HG03045 (cell line): ENCODE measurements around the gene RARRES2.

Experiments used
- ATAC-seq: cut with Tn5 transposase; IDR thresholded peaks from one replicate; pipeline ENCODE4 v1.9.1; 2021; ENCODE audit warnings: mild to moderate bottlenecking, moderate library complexity; ENCODE audit not compliant: unreplicated experiment

The RARRES2 gene

DNA sequence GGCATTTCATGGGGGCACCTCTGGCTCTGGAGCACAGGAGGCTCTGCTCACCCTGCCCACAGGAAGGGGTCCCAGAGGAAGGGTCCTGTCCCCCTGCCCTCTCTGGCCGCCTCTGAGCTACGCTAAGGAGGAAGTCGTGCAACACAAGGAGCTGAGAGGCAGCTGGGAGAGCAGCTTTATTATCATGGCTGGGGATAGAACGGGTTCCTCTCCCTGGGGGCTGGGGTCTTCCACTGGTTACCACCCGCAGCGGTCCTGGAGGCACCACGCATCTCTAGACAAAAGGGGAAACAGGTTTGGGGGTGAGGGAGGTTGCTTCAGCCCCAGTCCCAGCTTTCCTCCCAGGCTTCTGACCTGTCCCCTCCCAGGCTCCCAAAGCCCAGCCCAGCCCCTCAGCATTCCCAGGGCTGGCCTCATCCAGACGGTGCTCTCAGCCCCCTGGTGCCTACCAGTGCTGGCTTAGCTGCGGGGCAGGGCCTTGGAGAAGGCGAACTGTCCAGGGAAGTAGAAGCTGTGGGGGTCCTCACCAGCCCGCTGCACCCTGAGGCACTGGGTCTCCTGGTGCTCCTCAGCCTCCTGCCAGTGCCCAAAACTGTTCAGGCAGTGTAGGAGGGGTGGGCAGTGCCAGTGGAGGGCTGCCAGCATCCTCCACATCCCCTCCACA, 3.1 kb downstream of the RARRES2 start:
- no peak for ATAC-seq

DNA sequence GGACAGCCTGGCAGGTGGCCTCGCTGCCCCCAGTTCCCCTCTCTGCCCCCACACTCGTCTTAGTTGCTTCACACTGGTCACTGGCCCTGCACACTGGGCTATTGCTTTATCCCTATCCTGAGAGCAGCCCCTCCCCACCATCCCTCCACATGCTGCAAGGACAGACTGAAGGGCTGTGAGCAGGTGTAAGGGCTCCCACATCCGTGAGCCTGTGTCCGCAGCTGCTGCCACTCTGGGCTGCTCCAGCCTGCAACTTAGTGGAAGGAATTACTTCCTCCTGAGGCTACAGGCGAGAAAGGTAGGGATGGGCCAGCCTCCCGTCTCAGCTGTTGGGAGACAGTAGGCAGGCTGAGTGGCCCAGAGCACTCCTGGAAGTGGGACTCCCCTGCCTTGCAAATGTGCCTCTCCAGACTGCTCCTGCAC, 3.8 kb downstream of the RARRES2 start:
- no peak for ATAC-seq

DNA sequence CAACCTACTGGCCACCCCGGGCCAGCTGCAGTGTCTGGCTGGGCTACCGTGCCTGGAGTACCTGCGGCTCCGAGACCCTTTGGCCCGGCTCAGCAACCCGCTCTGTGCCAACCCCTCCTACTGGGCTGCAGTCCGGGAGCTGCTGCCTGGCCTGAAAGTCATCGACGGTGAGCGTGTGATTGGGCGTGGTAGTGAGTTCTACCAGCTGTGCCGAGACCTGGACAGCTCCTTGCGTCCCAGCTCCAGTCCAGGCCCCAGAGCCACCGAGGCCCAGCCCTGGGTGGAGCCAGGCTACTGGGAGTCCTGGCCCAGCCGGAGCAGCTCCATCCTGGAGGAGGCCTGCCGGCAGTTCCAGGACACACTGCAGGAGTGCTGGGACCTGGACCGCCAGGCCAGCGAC, 4.2 kb downstream of the RARRES2 start:
- ATAC-seq: no peak

DNA sequence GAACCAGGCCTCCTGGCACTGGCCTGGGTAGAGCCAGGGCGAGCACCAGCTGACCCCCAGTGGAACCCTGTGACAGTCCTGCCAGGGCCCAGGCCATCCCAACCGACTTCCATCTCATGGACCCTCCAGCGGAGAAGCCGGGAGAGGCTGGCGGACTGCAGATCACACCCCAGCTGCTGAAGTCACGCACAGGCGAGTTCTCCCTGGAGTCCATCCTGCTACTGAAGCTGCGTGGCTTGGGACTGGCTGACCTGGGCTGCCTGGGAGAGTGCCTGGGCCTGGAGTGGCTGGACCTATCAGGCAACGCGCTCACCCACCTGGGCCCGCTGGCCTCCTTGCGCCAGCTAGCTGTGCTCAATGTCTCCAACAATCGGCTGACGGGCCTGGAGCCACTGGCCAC, 4.7 kb downstream of the RARRES2 start:
- no peak for ATAC-seq

DNA sequence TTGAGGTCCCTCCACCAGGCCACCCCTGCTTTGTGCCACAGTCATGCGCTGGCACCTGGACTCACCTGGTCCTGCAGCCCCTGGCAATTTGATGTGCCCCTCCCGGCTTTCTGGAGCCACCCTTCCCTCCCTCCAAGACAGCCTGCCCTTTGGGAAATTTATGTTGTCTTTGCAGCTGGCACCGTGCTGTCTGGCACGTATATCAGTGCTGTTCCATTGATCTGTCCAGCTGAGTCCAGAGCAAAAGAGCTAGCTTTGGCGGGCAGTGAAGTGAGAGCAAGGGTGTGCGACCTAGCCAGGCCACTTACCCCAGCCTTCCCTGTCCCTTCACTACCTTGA, 5.7 kb downstream of the RARRES2 start:
- no peak for ATAC-seq

DNA sequence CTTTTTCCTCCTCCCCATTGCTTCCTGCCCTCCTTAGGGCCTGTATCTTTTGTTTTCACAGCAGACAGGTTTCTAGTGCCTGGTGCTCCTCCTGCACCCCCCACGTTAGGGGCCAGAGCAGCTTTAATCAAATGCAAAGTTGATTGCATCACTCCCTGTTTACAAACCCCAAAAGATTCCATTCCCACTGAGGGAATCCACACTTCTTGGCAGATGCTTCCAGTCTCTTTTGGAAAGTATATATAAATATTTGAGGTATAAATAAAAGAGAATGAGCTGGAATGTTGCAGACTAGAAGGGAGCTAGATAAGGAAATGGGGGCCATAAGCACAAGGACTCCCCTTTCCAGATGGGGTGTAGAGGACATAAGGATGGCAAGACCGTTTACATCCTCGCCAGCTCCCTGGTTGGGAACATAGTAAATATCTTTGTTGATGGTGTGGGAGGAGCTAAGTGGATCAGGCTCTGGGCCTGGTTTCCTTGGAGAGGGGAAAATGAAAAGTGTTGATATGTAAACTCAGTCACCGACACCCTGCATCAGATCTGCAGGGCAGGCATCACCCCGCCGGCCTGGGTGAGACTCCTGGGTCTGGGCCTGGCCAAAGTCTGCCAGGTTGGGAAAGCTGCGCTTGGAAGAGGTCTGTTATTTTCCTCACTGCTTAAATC, 6.2 kb downstream of the RARRES2 start:
- no peak for ATAC-seq

DNA sequence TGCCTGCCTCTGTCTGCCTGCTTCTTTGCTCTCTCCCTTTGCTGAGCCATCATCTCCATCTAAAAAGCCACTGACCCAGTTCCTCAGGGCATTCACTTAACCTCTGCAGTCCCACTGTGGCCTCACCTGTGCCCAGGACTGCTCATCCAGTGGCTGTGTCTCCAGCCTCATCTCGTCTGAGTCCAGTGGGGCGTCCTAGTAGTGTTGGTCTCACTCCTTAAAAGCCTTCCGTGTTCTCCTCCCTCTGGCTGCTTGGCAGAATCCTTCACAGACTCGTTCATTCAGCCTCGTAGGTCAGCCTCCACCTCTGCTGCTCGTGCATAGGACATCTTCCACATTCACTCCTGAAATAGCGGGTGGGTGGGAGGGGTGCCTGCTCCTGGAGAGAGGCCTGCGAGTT, 7.3 kb downstream of the RARRES2 start:
- no peak for ATAC-seq

DNA sequence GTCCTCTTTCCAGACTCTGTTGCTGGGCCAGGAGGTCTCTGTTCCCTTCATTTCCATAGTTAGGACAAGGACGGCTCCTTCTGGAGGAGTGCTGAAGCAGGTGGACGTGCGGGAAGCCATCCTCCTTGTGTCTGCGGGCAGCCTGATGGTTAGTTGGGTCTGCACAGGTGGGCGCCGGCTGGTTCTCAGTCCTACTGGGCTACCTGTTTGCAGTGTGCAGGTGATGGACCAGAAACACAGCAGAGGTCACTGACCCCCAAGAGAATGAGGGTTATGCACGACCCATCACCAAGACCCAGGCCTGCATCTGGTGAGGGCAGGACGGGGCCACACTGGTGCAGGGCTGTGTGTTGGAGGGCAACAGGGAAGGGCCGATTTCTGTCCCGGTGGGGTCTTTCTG, 7.8 kb downstream of the RARRES2 start:
- no peak for ATAC-seq

DNA sequence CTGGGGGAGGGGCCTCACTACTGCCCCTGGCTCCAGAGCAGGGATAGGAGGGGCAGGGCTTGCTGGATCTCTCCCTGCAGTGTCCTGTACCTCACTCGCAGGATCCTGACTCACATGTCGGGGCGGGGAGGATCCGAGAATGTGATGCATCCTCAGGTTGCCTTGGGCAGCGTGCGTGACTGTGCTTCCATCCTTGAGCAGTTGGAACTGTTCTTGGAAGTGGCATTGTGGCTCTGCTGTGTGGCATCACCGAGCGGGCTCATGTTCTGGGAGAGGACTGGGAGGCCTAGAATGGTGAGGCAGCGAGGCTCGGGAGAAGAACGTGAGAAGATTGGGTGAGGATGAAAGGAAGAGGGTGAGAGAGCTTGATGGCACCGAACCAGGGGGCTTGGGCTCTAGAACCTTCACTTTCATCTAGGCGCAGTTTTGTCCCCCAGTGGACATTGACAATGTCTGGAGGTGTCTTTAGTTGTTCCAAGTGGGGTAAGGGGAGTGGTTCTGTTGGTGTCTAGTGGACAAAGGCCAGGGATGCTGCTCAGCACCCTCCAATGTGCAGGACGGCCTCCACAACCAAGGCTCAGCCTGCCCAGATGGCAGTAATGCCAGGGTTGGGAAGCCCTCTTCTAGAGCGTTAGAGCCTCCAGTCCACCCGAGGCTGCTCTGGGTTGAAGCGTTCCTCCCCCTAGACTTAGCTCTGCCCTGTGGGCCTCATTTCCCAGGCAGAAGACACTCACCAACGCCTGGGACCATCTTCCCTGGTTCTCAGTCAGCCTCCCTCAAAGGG, 8.4 kb downstream of the RARRES2 start:
- ATAC-seq: no peak

DNA sequence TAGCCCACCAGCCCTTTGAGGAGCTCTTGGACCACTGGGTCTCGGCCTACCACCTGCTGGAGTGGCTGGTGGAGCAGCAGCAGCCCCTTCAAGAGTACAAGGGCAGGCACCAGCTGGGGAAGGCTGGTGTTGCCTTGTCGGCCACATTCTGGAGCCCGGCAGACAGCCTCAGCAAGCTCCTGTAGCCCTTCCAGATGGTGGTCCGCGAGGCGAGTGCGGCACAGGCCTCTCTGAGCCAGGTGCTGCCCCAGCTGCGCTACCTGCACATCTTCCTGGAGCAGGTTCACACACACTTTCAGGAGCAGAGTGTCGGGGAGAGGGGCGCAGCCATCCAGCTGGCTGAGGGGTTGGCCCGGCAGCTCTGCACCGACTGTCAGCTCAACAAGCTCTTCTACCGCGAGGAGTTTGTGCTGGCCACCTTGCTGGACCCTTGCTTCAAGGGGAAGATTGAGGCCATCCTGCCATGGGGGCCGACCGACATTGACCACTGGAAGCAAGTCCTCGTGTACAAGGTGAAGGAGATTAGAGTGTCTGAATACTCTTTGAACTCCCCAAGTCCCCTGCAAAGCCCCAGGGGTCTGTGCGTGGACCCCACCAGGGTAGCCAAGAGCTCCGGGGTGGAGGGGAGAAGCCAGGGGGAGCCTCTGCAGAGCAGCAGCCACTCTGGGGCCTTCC, 11.1 kb downstream of the RARRES2 start:
- ATAC-seq: no peak

DNA sequence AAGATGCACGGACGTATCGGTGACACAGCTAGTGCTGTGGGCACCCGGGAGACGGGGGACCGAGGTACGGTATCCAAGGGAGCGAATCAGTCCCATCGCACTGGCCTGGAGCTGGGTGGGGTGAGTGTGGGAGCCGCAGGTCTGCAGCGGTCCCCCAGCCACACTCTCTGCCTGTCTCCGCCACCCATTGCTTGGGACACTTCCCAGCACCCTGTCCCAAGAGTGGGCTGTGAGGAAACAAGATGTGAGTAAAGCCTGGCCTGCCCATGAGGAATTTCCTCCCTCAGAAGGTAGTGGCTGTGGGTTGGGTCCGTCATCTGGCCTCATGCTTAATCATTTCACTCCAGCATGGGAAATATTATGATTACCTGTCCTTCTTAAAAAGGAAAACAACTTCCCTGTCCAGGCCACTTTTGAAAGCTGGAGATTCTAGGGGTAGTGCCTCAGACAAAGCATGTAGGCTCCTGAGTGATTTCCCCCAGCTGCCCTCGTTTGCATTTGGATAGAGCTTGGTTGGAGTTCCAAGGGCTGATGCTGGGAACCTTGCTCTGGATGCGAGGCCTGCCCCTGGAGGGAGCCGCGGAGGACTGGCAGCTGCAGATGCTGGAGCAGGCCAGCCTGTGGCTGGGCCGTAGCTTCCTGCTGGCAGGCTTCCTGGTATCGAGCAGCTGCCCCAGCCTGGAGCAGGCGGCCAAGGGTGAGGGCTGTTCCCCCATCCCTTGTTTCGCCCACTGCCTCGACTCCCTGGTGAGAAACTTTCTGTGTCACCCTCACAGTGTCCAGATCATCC, 11.9 kb downstream of the RARRES2 start:
- no peak for ATAC-seq

DNA sequence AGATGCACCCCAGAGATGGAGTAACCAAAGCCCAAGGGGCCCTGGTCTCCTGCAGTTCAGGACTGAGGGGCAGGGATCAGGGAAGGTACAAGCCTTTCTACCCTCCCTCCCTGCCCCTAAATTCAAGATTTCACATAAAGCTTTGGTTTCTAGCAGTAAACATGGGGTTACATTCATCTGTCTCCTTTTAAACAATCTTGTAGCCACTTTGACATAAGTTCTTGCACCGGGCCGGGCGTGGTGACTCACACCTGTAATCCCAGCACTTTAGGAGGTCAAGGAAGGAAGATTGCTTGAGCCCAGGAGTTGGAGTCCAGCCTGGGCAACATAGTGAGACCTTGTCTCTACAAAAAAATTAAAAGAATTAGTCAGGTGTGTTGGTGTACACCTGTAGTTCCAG, 14.1 kb downstream of the RARRES2 start:
- ATAC-seq: no peak

DNA sequence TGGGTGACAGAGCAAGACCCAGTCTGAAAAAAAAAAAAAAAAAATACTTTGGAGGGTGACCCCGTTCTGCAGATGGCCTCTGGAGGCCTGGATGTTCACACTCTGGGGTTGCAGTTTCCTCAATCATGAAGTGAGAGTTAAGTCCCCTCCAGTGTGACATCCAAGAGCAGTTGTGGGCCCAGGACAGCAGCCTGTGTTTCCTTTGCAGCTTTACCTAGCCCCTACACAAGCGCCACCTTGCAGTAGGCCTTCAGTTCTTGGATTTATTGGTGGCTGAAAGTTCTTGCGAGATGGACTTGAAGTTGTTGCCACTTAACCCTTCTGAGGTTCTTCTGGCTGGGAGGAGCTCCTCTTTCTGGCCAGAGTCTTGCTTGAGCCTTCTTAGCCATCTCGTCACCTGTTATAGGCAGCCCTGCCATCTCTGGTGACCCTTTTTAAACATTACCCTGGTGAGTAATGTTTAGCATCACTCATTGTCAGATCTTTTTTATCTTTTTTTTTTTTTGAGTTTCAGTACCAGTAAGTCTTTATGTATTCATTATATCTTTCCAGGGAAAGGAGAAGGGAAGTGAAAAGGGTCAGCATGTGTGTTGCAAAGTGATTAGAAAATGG, 14.7 kb downstream of the RARRES2 start:
- ATAC-seq: no peak

DNA sequence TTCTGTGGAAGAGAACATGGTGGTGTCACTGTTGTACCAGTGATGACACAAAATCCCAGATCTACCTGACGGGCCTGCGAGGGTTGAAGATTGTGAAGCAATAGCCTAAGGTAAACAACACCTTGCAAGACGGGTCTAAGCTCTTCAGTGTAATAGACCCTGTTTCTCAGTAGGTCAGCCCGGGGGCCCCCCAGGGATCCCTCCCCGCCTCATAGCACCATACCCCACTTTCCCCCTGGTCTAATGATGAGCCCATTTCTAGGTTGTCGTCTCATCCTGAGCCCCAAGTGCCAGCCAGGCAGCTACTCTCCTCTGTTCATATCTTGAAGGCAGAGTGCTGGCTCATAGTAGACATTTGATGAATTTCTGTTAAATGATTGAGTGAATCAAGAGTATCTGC, 15.5 kb downstream of the RARRES2 start:
- ATAC-seq: no peak

DNA sequence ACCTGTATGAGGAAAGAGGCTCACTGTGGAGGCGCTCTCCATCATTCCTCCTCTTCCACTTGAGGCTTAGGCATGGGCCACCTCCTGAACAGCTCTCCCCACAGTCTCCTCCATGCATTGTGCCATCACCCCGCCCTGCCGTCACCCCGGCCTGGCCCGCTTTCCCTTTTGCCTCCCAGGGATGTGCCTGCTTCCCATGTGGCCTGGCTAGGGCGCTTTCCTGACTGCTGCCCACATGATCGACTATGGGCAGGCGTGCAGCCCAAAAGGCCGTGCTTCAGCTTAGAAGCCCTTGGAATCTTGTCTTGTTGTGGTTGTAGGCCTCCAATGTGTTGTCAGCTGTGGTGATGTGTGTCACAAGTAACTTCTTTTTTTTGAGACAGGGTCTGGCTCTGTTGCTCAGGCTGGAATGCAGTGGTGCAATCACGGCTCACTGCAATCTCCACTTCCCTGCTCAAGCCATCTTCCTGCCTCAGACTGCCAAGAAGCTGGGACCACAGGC, 16.3 kb downstream of the RARRES2 start:
- no peak for ATAC-seq

DNA sequence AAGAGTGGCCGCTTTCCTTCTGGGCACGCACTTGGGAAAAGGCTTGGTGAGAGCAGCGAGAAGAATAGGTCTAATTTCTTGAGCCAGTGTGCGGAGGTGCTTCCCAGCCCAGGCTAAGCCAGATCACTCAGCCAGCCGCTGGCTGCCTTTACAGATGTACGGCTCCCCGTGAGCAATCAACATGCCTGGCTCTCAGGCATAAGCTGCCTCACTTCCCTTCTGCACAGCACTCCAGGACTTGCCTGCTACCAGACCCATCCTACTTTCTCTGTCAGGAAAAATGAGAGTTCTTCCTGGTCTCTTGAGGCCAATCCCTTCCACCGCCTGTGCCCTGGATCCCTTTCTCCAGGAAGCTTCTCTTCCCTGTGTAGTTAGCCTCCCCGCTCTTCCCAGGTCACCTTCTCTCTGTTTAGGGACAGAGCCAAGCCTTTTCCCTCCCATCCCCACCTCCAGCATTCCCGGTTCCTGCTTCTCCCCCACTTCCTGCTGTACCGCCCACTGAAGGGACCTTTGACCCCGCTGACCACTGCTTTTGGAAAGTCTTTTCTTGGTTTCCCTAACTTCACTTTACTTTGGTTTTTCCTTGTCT, 17.0 kb downstream of the RARRES2 start:
- no peak for ATAC-seq

DNA sequence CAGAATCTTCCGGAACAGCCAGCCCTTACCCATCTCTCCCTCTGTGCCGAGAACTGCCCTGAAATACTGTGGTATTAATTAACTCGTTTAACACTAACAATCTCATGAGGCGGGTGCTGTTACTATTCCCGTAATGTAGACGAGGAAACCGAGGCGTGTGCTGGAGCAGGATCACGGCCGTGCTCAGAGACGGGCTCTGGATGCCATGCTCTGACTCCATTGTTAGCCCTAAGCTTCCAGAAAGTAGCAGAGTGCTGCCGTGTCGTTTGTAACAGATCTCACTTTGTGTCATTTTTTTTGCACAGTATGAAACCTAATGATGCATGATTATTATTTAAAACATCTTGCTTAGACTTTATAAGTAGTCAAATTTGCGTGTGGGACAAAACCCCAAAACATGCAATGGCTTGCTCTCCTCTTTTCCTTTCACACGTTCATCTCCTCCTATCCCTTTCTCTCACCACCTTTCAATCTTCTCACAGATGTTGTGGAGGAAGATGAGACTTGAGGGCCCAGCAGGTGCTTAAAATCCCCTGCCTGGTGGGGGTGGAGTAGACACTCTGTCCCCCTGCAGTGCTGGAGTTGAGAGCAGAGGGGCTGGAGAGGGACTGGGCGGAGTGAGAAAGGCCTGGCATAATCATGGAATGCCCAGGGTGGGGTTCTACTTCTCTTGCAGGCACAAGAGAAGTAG, 17.6 kb downstream of the RARRES2 start:
- ATAC-seq: peak; percentile 29

DNA sequence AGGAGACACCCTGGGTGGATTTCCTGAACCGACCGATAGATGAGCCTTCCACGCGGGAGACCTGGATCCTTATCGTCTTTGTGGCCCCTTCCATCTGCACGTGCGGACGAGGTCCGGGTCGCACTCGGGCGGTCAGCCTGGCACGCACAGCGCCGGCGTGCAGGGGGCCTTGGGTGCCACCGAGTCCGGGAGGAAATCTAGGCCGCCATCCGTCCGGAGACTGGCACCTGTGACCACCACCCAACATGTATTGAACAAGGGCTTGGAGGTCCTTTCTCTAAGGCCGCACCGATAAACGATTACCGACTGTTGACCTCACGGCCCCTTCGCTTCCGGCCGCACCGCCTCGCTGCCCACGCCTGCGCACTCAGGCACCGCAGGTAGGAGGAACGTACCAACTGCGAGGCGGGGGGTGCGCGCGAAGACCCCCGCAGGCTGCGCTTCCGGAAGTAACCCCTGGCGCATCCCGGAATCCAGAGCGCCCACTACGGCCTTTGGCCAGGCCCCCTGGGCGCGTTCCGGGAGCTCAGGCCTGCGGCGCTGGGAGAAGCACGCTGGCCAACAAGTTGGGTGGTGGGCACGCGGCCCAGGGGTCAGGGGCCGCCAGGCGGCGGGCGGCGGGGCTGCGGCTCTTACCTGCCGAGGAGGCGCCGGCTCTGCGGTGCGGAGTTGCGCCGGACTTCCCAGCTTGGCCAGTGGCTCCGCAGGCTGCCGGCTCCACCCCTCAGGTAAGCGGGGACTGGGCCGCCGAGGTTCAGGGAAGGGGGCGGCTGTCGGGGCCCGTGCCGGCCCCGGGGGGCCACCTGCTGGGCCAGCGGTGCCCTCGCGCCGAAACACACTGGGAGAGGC, 18.4 kb downstream of the RARRES2 start, which contains the start of the genes ACTR3C and LRRC61:
TSS of gene ACTR3C (minus strand) at position 713 of the 849 bp plus-strand sequence. CDS start 28,249 bp downstream, outside the sequence.
TSS of gene LRRC61 (plus strand) at position 523 of the 849 bp plus-strand sequence. CDS start 13,507 bp downstream, outside the sequence.
- peak; percentile 62 for ATAC-seq
